ENCODE data around the gene DNM3.

DNM3 gene

GRCh38 chr1:172273647-172274396 lies 432.5 kb downstream of the DNM3 start:
- H3K4me1 Mint-ChIP-seq, result peaks cover 25% of the 10 kb centered on the region
- no peak for DNase-seq
- no peaks in the 10 kb centered on the region for H3K9me3 Mint-ChIP-seq
- no peaks in the 10 kb centered on the region for H3K36me3 Mint-ChIP-seq (ENCODE audit: low read depth)
- no peak overlapping the region for H3K4me3 Mint-ChIP-seq
- TF ChIP-seq, protein P1, sequence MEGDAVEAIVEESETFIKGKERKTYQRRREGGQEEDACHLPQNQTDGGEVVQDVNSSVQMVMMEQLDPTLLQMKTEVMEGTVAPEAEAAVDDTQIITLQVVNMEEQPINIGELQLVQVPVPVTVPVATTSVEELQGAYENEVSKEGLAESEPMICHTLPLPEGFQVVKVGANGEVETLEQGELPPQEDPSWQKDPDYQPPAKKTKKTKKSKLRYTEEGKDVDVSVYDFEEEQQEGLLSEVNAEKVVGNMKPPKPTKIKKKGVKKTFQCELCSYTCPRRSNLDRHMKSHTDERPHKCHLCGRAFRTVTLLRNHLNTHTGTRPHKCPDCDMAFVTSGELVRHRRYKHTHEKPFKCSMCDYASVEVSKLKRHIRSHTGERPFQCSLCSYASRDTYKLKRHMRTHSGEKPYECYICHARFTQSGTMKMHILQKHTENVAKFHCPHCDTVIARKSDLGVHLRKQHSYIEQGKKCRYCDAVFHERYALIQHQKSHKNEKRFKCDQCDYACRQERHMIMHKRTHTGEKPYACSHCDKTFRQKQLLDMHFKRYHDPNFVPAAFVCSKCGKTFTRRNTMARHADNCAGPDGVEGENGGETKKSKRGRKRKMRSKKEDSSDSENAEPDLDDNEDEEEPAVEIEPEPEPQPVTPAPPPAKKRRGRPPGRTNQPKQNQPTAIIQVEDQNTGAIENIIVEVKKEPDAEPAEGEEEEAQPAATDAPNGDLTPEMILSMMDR (IDR thresholded peaks at IDR 0.05), result no peak
- H3K27me3 Mint-ChIP-seq (ENCODE audit: low read depth, poor library complexity), result no peaks in the 10 kb centered on the region
- H3K27ac Mint-ChIP-seq, result no peak overlapping the region

- no peak overlapping the region for H3K4me3 Mint-ChIP-seq
- TF ChIP-seq, protein P1 (IDR thresholded peaks at IDR 0.05), result no peak
- DNase-seq, result no peak
- H3K27ac Mint-ChIP-seq, result no peak overlapping the region
- no peaks in the 10 kb centered on the region for H3K27me3 Mint-ChIP-seq (ENCODE audit: low read depth, poor library complexity)
- no peaks in the 10 kb centered on the region for H3K36me3 Mint-ChIP-seq (ENCODE audit: low read depth)
- H3K9me3 Mint-ChIP-seq, result no peaks in the 10 kb centered on the region
- H3K4me1 Mint-ChIP-seq, result peaks cover 10% of the 10 kb centered on the region
Measured at GRCh38 chr1:172275478-172275877, 434.2 kb downstream of the DNM3 start.

DNA sequence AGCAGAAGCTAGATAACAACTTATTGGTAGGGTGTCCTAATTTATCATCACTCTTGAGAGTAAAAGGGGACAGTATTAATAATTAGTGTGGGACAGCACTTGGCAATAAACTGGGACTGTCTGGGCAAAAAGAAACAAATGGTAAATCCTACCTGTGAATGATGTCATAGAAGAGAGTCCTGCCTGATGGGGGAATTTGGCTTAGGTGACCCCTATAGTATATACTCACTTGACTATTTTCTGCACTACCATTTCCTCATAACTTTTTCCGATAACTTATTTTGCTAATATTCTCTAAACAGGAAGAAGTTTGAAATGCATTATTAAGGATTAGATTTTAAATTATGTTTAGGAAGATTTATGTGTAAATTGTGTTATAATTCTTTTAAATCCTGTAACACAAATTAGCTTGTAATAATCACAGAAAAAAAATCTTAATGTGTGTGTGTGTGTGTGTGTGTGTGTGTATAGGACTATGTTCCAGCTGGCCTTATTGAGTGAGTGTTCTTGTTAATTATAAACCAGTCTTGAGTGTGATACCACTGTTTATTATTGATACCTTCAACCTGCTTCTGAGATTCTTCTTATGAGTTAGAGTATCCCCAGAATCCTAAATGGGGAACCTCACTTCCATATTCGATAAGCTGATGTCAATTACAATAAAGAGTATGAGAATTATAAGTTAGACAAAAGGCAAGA lies 435.0 kb downstream of the DNM3 start:
- H3K4me3 Mint-ChIP-seq, result no peak overlapping the region
- no peak for DNase-seq
- H3K9me3 Mint-ChIP-seq, result no peaks in the 10 kb centered on the region
- H3K27me3 Mint-ChIP-seq (ENCODE audit: low read depth, poor library complexity), result no peaks in the 10 kb centered on the region
- no peak overlapping the region for H3K27ac Mint-ChIP-seq
- TF ChIP-seq, protein P1 (IDR thresholded peaks at IDR 0.05), result no peak
- peaks cover 5% of the 10 kb centered on the region for H3K4me1 Mint-ChIP-seq
- no peaks in the 10 kb centered on the region for H3K36me3 Mint-ChIP-seq (ENCODE audit: low read depth)

DNA sequence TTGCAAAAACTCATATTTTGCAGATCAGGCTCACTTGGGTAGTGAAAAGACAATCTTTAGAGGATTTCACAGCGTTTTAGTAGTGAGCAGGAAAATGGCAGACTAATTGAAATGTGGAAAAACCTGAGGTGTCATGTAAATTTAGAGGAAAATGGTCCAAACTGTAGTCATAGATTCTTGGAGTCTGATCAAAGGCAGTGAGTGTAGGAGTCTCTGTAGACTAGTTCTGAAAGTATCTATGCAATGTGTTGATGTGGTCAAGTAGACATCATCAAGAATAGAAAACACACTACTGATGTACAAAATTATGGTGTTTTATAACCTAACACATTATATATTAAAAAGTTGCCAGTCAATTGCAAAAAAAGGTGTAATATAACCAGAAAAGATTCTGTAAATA lies 436.0 kb downstream of the DNM3 start:
- H3K9me3 Mint-ChIP-seq, result no peaks in the 10 kb centered on the region
- no peaks in the 10 kb centered on the region for H3K27me3 Mint-ChIP-seq (ENCODE audit: low read depth, poor library complexity)
- H3K4me1 Mint-ChIP-seq, result peaks cover 5% of the 10 kb centered on the region
- DNase-seq, result no peak
- H3K36me3 Mint-ChIP-seq (ENCODE audit: low read depth), result no peaks in the 10 kb centered on the region
- H3K27ac Mint-ChIP-seq, result no peak overlapping the region
- no peak overlapping the region for H3K4me3 Mint-ChIP-seq
- TF ChIP-seq, protein P1 (IDR thresholded peaks at IDR 0.05), result no peak

- Mint-ChIP-seq H3K4me3 (no peak overlapping the region), H3K27ac (no peak overlapping the region), H3K4me1 (peaks cover 5% of the 10 kb centered on the region), H3K9me3 (no peaks in the 10 kb centered on the region), H3K27me3 (ENCODE audit: low read depth, poor library complexity) (no peaks in the 10 kb centered on the region), H3K36me3 (ENCODE audit: low read depth) (no peaks in the 10 kb centered on the region)
- TF ChIP-seq, protein P1 (IDR thresholded peaks at IDR 0.05), result no peak
- DNase-seq, result no peak
Measured at GRCh38 chr1:172277989-172278388, 436.7 kb downstream of the DNM3 start.
